22Rv1 (cell line): Measurements from ENCODE around the gene LPA.
A peak's percentile ranks its signal among the peaks of the same experiment; 100 is the strongest.
"Not testable (repeated sequence)": the region's sequence is repeated elsewhere in the genome, so short reads cannot be mapped to it uniquely, and the experiment has no call there.

ENCODE experiments used
- H3K27ac ChIP-seq: fragments of 450-650 bp; 2 replicates; pipeline ENCODE4 v1.5.1; 2017
- ZFX ChIP-seq: fragments of 450-650 bp; IDR thresholded peaks from 2 replicates; pipeline ENCODE4 v1.6.1; 2017; ENCODE audit warnings: antibody characterized with exemption, borderline replicate concordance
- TF ChIP-seq, protein P1 (sequence below): fragments of 450-650 bp; IDR thresholded peaks from 2 replicates; pipeline ENCODE4 v1.5.1; 2017; ENCODE audit warnings: mild to moderate bottlenecking

LPA gene, protein sequence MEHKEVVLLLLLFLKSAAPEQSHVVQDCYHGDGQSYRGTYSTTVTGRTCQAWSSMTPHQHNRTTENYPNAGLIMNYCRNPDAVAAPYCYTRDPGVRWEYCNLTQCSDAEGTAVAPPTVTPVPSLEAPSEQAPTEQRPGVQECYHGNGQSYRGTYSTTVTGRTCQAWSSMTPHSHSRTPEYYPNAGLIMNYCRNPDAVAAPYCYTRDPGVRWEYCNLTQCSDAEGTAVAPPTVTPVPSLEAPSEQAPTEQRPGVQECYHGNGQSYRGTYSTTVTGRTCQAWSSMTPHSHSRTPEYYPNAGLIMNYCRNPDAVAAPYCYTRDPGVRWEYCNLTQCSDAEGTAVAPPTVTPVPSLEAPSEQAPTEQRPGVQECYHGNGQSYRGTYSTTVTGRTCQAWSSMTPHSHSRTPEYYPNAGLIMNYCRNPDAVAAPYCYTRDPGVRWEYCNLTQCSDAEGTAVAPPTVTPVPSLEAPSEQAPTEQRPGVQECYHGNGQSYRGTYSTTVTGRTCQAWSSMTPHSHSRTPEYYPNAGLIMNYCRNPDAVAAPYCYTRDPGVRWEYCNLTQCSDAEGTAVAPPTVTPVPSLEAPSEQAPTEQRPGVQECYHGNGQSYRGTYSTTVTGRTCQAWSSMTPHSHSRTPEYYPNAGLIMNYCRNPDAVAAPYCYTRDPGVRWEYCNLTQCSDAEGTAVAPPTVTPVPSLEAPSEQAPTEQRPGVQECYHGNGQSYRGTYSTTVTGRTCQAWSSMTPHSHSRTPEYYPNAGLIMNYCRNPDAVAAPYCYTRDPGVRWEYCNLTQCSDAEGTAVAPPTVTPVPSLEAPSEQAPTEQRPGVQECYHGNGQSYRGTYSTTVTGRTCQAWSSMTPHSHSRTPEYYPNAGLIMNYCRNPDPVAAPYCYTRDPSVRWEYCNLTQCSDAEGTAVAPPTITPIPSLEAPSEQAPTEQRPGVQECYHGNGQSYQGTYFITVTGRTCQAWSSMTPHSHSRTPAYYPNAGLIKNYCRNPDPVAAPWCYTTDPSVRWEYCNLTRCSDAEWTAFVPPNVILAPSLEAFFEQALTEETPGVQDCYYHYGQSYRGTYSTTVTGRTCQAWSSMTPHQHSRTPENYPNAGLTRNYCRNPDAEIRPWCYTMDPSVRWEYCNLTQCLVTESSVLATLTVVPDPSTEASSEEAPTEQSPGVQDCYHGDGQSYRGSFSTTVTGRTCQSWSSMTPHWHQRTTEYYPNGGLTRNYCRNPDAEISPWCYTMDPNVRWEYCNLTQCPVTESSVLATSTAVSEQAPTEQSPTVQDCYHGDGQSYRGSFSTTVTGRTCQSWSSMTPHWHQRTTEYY (N-terminal part only)

DNA sequence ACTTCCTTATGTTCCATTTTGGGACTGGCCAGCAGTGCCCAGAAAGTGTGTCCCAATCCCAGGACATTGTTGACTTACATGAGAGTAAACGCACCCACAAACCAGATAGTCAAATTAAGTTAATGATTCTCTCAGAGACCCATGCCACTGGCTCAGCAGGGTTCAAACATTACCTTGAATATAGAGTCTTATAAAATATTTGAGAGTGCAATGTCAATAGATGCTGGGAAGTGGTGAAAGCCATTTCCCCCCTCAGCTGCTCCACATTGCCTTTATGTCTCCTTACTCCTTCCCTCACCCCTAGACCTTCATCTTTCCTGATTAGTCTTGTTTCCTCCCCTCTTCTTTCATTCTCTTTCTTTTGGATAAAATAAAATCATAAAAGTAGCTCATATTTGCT lies at the start of gene LPA:
Gene LPA (minus strand): TSS at position 78 of the 400 bp plus-strand sequence. CDS start 61 bp downstream, at position 17.
- not testable (repeated sequence) for H3K27ac ChIP-seq

DNA sequence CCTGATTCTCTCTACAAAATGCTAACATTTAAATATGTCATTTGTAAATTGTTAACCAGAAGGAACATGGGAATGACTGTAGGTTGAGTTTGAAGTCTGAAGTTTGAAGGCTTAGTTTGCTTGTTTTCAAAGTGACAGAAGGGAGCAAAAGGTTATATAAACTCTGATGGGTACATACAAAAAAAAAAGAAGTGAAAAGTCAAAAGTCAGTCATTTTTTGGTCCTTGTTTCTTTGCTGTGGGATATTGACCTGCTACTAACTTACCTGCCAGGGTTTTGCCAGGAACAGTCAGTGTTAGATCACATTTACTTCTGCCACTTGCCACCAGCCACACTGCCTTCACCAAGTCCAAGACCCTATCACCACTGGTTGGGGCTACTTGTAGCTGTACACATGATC lies 44.9 kb upstream of the LPA start:
- H3K27ac ChIP-seq, result not testable (repeated sequence)

DNA sequence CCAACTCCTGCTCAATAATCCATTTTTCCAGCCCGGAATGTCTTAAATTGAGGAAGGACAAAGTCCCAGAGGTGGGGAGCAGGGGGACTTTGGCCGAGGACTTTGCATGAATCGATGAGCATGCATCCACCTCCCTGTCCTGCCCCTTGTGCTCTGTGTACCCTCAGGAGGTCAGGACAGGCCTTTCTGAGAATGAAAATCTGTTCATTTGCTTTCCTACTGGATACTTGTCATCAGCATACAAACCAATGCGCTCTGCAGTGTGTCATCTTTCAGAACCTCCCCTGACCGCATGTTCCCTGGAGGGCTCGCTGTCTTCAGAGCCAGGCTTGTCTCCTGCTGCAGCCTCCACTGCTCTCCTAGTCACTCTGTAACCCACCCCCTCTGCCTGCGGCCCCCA lies 40.6 kb upstream of the LPA start:
- not testable (repeated sequence) for H3K27ac ChIP-seq

DNA sequence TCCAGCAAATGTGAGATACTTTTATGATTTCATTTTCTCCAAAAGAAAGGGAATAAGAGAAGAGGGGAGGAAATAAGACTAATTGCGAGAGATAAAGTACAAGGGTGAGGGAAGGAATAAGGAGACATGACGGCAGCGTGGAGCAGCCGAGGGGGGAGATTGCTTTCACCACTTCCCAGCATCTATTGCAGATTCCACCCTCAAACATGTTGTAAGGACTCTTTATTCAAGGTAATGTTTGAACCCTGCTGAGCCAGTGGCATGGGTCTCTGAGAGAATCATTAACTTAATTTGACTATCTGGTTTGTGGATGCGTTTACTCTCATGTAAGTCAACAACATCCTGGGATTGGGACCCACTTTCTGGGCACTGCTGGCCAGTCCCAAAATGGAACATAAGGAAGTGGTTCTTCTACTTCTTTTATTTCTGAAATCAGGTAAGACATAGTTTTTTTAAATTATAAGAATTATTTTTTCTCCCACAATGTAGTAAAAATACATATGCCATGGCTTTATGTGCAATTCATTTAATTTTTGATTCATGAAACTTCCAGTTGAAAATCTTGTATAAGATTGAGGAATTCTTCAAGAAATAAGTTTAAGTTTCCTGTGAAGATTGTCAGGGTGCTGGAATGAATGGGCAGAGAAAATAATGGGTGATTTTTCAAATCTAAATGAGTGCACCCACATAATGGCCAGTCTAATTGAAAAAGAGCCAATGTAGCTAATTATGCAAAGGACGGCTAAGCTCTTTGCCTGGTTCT lies 38.0 kb upstream of the LPA start, which contains the start of gene PLG:
Gene PLG (plus strand): TSS at position 327 of the 763 bp plus-strand sequence. CDS start 61 bp downstream, at position 388.
- H3K27ac ChIP-seq, result not testable (repeated sequence)

DNA sequence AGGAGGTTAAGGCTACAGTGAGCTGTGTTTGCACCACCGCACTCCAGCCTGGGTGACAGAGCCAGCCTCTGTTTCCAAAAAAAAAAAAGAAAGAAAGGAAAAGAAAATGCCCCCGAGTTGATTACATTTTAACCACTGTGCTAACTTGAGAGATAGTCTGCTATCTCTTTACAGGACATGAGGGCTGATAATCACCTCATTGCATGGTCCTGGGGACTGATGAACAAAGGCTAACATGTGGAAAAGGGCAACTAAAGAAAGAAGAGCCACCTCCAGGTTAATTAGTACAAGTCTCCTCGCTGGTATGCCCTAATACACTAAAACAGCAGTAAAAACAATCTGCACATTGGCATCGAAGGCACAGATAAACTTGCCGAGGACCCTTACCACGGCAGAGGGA lies 33.8 kb upstream of the LPA start:
- TF ChIP-seq, protein P1, sequence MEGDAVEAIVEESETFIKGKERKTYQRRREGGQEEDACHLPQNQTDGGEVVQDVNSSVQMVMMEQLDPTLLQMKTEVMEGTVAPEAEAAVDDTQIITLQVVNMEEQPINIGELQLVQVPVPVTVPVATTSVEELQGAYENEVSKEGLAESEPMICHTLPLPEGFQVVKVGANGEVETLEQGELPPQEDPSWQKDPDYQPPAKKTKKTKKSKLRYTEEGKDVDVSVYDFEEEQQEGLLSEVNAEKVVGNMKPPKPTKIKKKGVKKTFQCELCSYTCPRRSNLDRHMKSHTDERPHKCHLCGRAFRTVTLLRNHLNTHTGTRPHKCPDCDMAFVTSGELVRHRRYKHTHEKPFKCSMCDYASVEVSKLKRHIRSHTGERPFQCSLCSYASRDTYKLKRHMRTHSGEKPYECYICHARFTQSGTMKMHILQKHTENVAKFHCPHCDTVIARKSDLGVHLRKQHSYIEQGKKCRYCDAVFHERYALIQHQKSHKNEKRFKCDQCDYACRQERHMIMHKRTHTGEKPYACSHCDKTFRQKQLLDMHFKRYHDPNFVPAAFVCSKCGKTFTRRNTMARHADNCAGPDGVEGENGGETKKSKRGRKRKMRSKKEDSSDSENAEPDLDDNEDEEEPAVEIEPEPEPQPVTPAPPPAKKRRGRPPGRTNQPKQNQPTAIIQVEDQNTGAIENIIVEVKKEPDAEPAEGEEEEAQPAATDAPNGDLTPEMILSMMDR, result no peak
- TF ChIP-seq ZFX, result no peak
- no peak overlapping the region for H3K27ac ChIP-seq

DNA sequence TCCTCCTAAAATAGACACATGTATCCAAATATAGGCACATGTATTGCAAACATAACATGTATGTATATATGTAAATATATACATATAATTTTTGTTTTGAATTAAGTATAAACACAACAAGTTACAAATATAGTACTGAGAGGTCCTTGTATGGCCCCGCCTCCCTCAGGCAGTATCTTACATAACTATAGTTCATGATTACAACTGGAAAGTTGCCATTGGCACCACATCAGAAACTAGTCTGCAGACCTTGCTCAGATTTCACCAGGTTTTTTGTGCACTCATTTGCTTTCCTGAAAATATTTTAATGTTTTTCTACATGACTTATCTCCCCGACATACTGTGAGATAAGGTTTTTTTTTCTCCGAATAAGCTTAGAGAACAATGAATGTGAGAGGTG lies 32.8 kb upstream of the LPA start:
- H3K27ac ChIP-seq, result not testable (repeated sequence)

DNA sequence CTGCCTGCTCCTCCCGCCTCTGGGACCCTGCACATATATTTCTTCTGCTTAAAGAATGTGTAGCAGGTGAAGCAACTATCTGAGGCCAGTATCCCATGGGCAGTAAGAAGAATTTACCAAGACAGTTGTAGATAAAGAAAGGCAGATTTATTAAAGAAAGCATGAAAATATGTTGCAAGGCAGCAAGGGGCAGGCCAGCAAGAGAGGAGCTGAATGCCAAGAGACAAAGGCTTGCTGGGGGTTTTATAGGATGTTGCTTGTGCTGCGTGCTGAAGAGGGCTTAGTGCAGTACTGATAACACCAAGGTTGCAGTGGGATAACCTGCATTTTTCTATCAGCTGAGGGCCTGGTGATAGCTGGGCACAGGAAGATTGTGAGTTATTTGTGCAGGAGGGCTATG lies 31.5 kb upstream of the LPA start:
- not testable (repeated sequence) for H3K27ac ChIP-seq

DNA sequence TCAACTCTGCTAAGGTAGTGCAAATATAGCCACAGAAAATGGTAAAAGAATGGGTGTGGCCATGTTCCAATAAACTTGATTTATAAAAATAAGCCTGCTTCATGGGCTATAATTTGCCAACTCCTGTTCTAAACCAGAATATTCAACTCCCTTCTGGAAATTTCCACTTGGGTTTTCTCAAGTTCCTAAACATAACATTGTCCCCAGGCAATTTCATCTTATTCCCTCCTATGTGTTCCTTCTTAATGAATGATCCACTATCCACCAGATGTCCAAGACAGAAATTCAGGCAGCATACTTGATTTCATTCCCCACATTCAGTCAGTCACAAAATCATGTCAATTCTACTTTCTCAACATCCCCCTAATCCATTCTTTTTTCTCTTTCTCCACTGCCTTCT lies 30.9 kb upstream of the LPA start:
- H3K27ac ChIP-seq, result not testable (repeated sequence)

DNA sequence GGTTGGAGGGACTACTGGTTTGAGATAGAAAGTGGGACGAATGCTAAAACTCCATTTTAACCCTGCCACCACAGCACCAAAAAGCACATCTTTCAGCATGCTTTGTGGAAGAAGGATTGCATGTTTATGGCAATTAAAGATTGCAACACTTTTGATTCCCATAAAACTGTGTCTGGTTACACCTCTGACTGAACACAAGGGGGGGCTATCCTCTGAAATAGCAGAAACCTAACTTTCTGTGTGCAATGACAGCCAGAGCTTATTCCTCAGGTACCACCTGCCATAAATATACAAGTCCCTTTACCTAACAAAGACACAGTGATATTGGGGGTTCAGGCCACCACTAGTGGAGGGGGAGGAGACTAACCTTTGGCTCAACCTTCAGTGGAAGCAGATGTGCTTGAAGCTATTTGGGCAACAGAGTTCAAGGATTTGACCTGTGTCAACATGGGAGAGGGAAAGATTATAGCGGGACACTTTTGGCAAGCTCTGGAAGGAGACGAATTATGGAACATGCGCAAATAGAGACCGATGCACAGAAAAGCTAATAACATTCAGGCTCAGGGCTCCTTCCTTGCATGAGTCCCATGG lies 28.4 kb upstream of the LPA start:
- TF ChIP-seq ZFX, result no peak
- TF ChIP-seq, protein P1, result peak; percentile 34

DNA sequence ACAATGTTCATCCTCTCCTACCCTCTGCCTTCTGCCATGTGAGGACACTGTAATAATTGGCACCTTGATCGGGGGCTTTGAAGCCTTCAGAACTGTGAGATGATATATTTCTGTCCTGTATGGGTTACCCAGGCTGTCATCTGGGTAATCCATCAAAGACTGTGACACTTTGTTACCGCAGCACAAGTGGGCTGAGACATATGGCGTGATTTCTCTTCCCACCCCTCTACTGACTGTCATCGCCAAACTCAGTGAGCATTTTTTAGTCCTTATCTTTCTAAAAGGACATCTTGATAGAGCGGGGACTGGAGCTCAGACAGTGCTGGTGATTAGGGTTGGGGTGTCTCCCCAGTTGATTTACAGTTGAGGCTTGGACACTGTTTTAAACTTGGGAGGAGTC lies 27.5 kb upstream of the LPA start:
- TF ChIP-seq, protein P1, result no peak
- no peak for TF ChIP-seq ZFX

More for the DNA sequence above, 28.4 kb upstream of the LPA start:
- H3K27ac ChIP-seq, result no peak overlapping the region

More for the DNA sequence above, 27.5 kb upstream of the LPA start:
- no peak overlapping the region for H3K27ac ChIP-seq
